ENCODE results near the gene PTPRQ.
A peak's percentile ranks its signal among the peaks of the same experiment; 100 is the strongest.
"Not testable (repeated sequence)": the region's sequence is repeated elsewhere in the genome, so short reads cannot be mapped to it uniquely, and the experiment has no call there.

Gene PTPRQ

DNA sequence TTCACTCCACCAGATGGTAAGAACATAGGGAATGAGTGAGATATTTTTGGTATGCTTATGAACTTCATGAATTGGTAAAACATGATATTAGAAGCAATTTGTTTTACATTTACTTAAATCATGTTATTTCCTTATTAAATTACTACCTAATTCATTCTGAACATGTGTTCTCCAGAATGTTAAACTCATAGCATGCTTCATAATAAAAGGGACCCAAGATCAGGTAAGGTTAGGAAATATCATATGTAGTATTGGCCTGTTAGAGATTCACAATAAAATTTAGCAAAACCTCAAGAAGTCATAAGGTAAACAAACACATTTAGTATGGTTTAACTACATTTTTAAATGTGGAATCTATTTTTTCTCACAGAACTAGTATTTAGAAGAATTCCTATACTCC is 28.2 kb downstream of the PTPRQ start:
- no peak for DNase-seq

DNA sequence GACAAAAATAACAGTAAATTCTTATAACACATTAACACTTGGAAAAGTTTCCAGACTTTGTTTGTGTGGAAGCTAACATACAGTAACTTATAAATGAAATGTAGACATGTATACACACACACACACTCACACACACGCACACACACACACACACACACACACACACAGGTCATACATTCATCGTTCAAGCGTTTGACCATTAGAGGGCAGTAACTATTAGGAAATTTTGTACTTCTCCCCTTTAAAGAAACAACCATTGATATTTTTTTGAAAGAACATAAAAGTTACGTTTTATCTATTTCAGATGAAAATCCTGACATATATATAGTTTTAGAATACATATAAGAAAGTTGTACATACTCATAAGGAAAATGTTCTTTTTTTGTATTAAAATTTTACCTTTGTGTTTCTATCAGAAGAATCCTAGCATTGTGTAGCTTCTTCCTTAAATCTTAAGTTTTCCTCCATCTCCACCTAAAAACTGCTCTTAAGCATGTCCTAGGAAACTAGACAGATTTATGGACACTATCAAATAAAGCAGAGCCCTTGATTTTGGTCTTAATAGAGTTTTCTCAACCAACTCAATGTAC is 29.0 kb downstream of the PTPRQ start:
- peak; percentile 30 for DNase-seq

DNA sequence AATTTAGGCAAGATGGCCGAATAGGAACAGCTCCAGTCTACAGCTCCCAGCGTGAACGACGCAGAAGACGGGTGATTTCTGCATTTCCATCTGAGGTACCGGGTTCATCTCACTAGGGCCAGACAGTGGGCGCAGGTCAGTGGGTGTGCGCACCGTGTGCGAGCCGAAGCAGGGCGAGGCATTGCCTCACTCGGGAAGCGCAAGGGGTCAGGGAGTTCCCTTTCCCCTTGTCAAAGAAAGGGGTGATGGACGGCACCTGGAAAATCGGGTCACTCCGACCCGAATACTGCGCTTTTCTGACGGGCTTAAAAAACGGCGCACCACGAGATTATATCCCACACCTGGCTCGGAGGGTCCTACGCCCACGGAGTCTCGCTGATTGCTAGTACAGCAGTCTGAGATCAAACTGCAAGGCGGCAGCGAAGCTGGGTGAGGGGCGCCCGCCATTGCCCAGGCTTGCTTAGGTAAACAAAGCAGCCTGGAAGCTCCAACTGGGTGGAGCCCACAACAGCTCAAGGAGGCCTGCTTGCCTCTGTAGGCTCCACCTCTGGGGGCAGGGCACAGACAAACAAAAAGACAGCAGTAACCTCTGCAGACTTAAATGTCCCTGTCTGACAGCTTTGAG is 33.6 kb downstream of the PTPRQ start:
- not testable (repeated sequence) for DNase-seq

DNA sequence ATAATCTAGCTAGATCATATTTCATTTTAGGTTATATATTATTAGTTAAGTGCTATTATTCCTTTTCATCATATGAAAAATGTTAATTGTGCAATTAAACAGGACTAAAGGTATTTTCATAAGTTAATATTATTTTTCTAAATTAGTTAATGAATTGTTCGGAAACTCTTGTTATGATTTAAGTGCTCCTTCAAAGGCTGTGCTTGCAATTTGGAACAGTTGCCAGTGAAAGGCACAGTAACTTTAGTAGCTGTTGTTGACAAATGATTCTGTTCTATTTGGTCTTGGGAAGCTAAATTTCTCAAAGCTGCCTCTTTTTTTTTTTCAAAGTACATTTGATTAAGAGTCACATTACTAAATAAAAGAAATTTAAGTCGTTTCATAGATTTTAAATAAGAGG is 40.7 kb downstream of the PTPRQ start:
- no peak for DNase-seq

DNA sequence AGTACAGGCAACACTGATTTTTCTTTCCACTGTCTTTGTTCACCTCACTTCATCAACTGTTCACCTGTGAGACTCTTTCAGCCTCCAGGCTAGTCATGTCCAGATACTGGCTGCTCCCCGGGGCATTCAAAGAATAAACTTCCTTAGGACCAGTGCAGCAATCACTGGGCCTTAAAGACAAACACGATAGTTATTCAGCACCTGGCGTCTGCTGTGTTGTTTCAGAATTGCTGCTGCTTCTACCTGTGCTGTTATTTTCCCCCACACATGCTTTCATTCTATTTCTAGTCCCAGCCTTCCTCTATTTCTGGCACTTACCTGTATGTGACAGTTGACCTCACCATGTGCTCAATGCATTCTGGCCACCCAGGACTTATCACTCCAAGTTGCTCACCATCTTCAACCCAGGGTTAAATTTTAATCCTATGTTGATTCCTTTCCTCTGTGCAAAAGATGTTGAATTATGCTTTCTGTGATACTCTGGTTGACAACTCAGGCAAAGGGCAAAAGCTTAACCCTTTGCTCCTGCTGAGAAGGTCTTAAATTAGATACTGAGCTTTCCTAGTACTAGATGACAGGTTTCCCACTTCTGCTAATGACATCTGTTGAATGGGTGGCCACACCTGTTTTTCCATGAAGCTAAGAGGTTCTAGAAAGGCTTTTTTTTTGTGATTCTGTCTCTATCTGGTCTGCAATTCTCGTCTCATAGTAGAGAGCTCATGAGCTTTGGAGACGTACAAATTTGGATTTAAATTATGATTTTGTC is 41.4 kb downstream of the PTPRQ start:
- DNase-seq, result no peak

DNA sequence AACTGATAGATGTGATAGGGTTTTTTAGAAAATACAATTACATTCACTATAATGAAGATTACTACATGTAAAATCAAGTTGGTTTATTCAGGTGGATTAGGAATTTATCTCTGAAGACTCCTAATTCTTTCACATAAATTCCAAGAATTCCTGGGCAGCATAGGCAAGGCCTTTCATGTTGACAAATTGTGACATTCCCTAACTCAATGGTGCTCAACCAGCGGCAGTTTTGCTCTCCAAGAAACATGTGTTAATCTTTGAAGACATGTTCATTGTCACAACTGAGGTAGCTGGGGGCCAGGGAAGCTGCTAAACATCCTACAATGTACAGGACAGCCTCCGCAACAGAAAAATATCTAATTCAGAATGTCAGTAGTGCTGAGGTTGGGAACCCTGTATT is 46.3 kb downstream of the PTPRQ start:
- no peak for DNase-seq

DNA sequence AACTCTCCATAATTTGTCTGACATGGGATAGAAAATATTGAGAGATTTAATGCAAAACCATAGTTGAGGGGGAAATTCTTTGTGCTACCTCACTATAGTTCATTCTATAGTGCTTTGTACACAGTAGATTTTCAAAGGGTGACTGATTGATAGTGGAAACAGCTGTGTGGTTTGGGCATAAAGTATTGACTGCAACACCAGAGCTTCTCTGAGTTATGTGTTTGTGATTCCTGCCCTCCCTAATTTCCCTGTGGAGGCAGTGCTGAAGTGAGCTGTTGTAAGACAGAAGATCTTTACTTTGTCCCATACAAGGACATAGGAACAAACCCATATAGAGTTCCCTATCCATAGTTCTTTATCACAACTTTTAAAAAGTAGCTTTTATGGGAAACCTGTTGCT is 47.1 kb downstream of the PTPRQ start:
- DNase-seq, result no peak

DNA sequence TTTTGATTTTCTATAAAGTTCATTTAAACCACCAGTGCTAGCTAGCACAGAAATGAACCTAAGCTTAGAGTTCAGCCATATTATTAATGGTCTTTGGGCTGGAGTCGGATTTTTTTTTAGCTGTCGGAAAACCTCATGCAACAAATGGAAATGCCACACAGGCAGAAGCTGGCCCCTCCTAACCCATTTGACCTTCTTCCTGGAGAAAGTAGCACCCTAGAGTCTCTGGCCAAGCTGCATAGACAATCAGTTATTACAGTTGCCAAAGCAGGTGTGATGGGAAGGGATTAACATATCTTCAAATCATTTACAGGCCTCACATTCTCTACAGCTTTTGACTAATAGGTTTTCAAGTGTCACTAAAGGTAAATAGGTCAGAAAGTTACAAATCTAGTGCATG is 49.4 kb downstream of the PTPRQ start:
- no peak for DNase-seq

DNA sequence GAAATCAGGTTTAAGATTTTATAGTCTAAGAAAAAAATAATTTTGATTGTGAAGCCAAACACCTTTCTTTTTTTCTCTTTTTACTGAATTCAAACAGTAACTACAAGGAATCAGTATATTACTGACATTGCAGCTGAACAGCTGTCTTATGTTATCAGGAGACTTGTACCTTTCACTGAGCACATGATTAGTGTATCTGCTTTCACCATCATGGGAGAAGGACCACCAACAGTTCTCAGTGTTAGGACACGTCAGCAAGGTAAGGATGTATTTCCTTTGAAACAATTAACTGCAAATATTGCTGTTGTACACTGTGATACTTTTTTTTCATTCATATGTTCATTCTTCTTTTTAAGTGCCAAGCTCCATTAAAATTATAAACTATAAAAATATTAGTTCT is 50.8 kb downstream of the PTPRQ start:
- DNase-seq, result no peak

DNA sequence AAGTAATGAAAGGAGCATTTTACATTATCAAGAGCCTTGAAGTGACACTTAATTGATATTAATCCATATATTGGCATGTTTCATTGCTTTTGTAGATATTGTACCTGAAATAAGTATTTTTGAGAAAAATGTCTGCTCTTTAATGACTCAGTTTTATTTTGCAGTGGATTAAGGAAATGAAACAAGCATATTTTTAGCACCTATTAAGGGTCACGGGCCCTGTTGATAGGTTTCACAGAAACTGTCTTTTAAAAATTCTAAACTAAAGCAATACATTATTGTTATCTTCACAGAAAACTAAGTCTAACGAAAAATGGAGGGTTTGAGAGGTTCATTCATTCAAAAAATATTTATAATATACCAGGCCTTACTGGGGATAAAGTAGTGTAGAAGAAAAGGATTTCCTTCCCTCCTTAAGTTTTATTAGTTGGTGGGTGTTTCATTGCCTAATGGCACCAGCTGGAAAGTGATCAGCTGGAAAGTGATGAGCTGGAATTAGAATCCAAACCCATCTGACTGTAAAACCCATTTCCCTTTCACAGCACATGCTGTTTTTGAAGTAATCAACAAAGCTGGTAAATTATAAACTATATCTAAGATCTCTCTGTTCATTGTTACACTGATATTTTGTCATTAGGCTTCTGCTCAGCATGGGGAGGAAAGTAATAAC is 54.2 kb downstream of the PTPRQ start:
- no peak for DNase-seq

DNA sequence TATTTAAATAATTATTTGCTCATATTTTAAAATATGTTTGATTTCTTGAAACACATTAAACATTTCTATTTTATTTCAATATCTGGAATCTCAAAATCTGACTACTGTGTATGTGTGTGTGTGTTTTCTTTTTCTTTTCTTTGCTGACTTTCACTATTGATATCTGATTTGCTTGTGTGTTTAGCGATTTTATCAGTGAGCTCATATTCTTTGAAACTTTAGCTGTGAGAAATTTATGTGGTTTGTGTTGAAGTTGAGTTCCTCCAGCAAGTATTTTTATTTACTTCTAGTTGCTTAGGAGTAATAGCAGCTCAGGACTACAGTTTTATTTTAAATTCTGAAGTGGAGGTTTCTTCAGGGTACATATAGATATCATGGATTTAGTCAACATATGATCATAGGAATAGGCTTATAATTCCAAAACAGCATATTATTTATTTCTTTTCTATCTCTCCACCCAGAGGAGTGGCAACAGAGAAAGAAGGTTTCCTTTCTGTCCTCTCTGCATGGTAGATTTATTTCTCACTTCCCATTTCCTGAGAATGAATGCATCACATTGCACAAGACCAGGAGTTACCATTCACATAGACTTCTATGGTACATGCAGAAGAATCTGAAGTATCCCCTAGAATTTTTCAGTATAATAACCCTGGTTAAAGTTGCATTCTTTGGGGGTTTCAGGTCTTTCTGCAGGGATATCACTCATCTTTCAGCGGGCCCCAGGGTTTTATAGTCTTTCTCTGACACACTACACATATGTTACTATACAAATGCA is 60.5 kb downstream of the PTPRQ start:
- no peak for DNase-seq

DNA sequence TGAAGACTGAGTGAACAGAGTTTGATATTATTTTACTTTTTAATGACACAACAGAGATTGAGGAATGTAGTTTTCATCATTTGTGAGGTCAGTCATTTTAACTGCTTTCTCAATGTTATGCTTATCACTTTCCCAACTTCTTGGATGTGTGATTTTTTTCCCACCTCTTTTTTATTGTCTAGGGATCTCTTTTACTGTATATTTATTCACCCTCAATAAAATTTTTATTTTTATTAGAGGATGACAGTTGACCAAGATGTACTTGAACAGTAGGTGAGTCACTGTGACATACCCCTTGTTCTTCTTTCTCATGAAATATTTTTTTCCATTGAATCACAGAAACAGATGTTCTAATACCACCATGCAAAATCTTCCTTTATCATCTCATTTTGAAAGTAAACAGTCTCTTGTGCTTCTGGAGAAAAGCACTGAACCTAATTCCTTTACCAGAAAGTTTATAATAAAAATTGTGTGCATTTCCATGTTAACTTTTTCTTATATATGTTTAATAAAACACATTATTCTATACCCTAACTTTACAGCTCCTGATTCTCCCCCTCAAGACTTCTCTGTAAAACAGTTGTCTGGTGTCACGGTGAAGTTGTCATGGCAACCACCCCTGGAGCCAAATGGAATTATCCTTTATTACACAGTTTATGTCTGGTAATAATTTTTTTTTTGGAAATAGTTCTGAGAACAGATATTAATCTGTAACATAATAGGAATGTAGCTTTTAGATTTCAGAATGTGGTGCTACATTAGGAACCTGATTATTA is 65.9 kb downstream of the PTPRQ start:
- no peak for DNase-seq

DNA sequence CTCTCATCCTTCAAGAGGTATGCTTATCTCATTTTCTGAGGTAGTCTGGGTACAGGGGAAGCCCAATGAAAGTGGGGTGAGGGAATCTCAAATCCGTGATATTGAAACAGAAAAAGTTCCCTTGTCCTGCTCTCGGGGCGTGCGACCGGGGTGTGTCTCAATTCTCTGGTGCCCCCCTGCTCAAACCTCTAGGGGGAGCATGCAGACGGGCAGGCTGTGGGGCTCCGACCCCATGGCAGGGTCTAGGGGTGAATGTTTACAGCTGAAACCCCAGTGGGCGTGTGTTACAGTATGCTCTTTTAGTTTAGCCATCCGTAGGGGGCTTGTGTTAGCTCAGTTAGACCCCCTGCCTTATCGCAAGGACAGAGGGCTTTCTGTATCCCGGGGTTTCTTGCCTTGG is 68.7 kb downstream of the PTPRQ start:
- DNase-seq, result no peak

DNA sequence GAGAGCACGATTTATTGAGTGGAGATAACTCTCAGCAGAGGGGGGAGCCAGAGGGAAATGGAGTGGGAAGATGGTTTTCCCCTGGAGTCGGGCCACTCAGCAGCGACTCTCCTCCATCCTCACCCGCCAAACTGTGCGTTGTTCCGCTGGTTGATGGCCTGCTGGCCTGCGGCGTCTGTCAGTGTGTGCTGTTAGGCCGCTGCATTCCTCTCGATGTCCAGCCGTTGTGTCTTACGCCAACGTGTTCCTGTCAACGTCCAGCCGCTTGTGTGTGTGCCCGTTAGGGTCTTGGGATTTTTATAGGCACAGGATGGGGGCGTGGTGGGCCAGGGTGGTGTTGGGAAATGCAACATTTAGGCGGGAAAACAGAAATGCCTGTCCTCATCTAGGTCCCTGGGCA is 69.2 kb downstream of the PTPRQ start:
- no peak for DNase-seq

DNA sequence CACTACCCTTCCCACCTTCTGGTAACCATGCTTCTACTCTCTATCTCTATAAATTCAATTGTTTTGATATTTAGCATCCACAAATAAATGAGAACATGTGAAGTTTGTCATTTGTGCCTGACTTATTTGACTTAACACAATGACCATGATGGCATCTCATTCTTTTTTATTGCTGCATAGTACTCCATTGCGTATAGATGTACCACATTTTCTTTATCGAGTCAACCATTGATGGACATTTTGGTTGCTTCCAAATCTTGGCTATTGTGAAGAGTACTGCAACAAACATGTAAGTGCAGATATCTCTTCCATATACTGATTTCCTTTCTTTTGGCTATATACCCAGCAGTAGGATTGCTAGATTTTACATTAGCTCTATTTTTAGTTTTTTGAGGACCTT is 73.6 kb downstream of the PTPRQ start:
- DNase-seq, result no peak

DNA sequence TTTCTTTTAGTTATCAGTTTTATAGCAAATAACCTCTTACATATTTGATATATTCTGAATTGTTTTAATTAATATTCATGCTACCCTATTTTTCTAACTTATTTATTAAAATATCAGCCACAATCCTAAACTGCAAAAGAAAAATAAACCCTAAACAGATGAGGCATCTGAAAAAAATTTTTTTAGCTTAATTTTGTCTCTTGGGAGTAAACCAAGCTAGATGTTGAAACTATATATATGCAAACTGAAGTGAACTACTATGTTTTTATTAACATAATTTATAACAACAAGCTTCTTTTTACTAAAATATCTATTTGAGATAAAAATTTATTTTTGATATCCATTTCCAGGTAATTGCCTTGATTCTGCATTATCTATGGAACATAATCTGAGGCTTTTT is 87.6 kb downstream of the PTPRQ start:
- no peak for DNase-seq

DNA sequence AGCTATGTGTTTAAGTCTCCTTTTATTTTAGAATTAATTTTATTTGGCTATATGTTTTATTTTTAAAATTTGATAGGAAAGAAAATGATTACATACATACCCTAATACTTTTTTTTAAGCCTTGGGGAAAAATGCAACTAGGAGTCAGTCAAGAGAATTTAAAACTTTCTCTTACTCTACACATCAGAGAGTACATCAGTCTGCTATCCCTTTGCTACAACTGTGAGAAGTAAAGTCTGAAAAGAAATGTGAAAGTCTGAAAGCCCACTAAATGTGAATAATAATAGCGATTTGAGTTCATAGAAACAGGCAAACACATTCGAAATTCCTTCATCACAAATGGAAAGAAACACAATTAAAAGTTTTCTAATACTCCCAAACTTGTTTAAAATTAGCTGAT is 95.0 kb downstream of the PTPRQ start:
- no peak for DNase-seq

DNA sequence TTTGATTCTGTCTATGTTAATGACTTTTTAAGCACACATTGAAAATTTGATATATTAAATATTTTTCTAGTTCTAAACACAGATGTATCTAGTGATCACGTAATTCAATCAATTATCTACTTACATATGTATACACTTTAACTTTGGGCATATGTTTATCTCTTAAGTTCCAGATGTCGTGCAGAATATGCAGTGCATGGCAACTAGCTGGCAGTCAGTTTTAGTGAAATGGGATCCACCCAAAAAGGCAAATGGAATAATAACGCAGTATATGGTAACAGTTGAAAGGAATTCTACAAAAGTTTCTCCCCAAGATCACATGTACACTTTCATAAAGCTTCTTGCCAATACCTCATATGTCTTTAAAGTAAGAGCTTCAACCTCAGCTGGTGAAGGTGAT is 105.3 kb downstream of the PTPRQ start:
- no peak for DNase-seq

DNA sequence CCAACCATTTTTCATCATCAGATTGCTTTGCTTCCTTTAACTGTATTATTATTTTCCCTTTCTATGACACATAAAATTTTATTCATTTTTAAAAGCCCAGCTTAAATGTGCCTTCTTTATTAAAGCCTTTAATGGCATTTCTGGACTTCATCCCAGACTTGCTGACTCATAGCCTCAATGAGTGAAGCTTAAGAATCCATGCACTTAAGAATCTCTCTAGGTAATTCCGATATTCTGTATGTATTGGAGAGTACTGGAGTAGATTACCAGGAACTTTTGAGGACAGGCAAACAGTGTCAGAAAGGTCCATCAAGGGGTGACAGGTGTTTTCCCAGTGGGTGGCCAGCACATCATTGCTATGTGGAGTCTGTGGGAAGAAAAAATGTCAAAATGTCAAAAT is 107.9 kb downstream of the PTPRQ start:
- DNase-seq, result peak; percentile 71

DNA sequence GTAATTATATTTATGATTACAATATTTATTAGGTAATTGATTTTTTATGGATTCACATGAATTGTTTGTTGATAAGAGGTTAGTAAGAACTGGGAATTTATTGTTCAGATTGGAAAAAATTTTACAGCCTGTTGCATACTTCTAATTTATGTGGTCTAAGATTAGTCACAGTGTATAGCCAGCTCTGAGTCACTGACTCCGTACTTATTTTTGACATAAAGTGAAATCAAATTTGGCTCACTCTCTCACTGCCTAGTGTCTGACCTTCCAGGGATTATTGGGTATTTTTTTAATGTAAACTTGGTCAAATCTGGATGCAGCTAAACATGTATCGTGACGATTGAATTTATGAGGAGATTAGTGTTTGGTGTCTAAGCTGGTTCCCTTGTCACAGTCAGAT is 109.3 kb downstream of the PTPRQ start:
- no peak for DNase-seq

DNA sequence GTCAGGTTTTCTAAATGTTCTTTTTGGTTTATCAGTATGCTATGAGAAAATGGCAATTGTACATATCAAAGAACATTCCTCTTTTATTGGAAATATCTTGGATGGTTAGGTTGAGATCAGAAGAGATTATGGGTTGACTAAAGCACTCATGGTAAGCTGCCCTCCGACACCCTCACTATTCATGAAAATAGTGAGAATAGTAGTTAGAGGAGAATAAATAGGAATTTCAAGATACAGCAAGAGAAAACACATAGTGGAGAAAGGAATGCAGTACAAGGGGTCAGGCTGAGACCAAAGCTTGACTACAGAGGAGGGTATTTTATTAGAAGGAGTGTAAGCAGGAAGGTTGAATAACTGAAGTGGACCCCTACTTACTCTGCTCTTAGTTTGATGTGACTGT is 112.5 kb downstream of the PTPRQ start:
- no peak for DNase-seq

DNA sequence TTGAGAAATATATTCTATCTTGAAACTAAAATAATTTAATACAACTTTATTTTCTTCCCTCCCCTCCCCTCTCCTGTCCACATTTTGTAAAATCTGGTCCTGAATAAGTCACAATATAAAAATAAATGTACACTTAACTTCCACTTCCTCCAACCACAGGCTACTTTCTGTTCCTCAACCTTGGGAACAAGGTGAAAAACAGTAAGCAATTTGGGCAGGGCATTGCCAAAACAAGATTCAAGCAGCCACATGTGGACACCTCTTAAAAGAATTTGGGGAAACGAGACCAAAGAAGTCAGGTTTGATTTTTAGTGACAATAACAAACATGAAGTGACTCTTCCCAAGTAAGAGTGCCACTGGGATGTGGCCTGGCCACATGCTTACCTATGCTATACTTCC is 115.7 kb downstream of the PTPRQ start:
- DNase-seq, result no peak
